GM12891 (cell line): ENCODE measurements around the gene GRP. TPM values are rescaled to one million over a fixed set of nuclear protein-coding genes. Genes with fewer than 3 reads are reported as not detected.

Source experiments
- DNase-seq: peaks from one replicate; pipeline ENCODE4 v3.0.0; 2011; ENCODE audit warnings: low spot score; ENCODE audit not compliant: insufficient read length
- FAIRE-seq: peaks from 2 replicates; lab custom pipeline; 2011; peaks lifted over from hg19 to GRCh38; lab: Jason Lieb, UNC
- PAX5 ChIP-seq: IDR thresholded peaks from 2 replicates; pipeline ENCODE4 v1.6.1; 2011; ENCODE audit warnings: low read length, moderate library complexity, mild to moderate bottlenecking; ENCODE audit not compliant: insufficient read depth, severe bottlenecking
- POLR2A ChIP-seq: IDR thresholded peaks from 2 replicates; pipeline ENCODE4 v1.6.1; 2011; ENCODE audit warnings: low read depth, low read length, control low read depth
- POLR2AphosphoS5 ChIP-seq: IDR thresholded peaks from 2 replicates; pipeline ENCODE4 v1.6.1; 2011; ENCODE audit warnings: low read depth, low read length, control low read depth
- POU2F2 ChIP-seq: IDR thresholded peaks from 2 replicates; pipeline ENCODE4 v1.6.1; 2011; ENCODE audit warnings: low read depth, mild to moderate bottlenecking, control low read depth, low read length, moderate library complexity
- SPI1 ChIP-seq: IDR thresholded peaks from 2 replicates; pipeline ENCODE4 v1.6.1; 2011; ENCODE audit warnings: low read depth, low read length, control low read depth
- TAF1 ChIP-seq: IDR thresholded peaks from 2 replicates; pipeline ENCODE4 v1.6.1; 2011; ENCODE audit warnings: low read depth, low read length, control low read depth
- polyA plus RNA-seq: library from polyadenylated mRNA; unstranded; fragments of >200 nt; gene quantifications from one replicate; pipeline ENCODE4 v1.2.1, GENCODE V29; 2012; ENCODE audit warnings: low read depth, missing spikeins, inconsistent platforms; ENCODE audit not compliant: missing spikeins

Gene GRP
- not detected for polyA plus RNA-seq

- no peak for DNase-seq
- FAIRE-seq: no peak
- no peak for TF ChIP-seq POLR2AphosphoS5
- no peak for TF ChIP-seq PAX5
- TF ChIP-seq POLR2A: no peak
- TF ChIP-seq POU2F2: no peak
- TF ChIP-seq TAF1: no peak
- TF ChIP-seq SPI1: no peak
Measured at GRCh38 chr18:59219672-59220163, at the start of gene GRP. GRP (plus strand) TSS chr18:59220158; CDS start chr18:59220266, 108 bp downstream.

DNA sequence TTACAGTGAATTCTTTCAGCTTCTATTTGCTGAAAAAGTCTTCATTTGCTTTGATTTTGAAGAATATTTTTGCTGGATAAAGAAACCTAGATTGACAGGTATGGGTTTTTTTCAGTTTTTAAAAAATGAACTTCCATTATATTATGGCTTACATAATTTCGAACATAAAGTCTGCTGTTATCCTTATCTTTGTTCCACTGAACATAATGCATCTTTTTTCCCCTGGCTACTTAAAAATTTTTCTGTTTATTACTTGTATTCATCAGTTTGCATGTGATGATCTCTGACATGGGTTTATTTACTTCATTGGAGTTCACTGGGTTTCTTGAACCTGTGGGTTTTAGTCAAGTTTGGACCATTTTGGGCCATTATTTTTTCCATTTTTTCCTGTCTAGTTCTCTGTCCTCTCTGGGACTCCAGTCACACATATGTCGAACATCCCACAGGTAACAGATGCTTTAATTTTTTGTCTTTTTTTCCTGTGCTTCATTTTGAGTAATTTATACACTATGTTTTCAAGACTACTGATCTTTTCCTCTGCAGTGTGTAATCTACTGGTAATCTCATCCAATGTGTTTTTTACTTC, 47.2 kb upstream of the GRP start:
- FAIRE-seq: no peak
- TF ChIP-seq POLR2A (no peak), PAX5 (no peak), TAF1 (no peak), POLR2AphosphoS5 (no peak), POU2F2 (no peak), SPI1 (no peak)
- no peak for DNase-seq

- no peak for FAIRE-seq
- TF ChIP-seq PAX5 (no peak), POU2F2 (no peak), SPI1 (no peak), POLR2A (no peak), POLR2AphosphoS5 (no peak), TAF1 (no peak)
- DNase-seq: no peak
Measured at GRCh38 chr18:59177485-59177884, 42.5 kb upstream of the GRP start.

DNA sequence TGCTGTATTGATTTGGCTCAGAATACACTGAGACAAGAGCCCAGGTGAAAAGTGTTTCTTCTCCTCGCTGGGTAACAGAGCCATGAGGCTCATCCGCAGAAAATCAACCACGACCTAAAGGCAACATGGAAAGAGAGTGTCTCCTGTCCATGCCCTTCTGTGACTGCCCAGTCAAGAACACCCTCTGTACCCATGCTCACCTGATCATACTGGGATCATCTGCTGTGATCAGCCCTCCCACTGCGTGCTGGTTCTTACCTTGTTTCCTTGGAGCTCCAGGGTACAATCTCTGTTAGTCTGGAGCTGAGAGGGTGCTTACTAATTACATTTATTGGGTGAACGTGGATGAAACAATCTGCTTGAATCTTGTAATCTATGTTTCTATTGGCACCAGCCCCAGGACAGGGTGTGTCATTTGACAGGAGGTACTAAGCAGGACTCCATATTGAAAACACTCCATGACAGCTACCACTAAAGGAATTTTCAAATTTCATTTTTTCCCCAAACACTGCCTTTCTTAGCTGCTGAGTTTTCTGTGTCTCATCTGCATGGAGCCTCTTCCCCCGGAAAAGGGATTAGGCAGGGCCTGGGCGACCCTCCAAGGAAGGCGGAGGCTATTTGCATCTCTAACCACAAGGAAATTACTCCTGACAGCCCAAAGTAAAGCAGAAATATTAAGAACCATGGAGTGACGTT, 39.7 kb upstream of the GRP start:
- no peak for FAIRE-seq

DNA sequence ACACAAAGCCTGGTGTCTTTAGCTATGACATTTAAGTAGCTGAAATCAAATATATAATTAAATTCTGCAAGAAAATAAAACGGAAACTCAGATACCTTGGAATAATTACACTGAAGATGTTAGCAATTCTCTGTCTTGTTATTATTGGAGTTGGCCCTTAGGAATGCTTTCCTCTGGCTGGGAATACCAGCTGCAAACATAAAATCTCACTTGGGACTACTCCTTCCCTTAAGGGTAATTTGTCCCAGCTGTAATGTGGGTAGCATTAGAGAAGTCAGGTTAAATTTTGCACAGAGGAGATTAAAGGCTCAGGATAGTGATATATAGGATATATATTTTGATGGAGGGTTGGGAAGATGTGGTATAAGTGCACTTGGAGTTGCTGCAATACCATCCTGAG, 37.3 kb upstream of the GRP start:
- TF ChIP-seq POLR2A: no peak
- no peak for TF ChIP-seq POLR2AphosphoS5
- TF ChIP-seq PAX5: no peak
- TF ChIP-seq SPI1: no peak
- no peak for TF ChIP-seq TAF1
- no peak for TF ChIP-seq POU2F2
- FAIRE-seq (no peak), DNase-seq (no peak)

More for the DNA sequence above, 39.7 kb upstream of the GRP start:
- TF ChIP-seq POU2F2 (no peak), TAF1 (no peak), POLR2A (no peak), POLR2AphosphoS5 (no peak), SPI1 (no peak), PAX5 (no peak)
- no peak for DNase-seq

DNA sequence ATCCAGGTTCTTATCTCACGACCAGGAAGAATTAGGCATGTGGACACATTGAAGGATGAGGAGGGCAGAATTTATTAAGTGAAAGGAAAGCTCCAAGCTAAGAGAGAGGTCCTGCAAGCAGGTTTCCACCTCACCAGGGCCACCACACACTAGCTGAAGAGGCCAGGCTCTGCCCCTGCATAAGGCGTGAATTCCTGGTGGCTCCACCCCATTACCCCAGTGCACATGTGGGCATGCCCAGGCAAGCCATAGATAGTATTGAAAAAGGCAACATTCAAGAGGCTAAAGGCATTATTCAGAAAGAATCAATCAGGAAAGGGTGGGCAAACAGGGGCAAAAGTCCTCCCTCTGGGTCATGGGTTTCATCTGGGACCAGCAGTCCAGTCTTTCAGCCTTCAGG, 30.9 kb upstream of the GRP start:
- no peak for TF ChIP-seq PAX5
- no peak for TF ChIP-seq SPI1
- TF ChIP-seq TAF1: no peak
- TF ChIP-seq POU2F2: no peak
- TF ChIP-seq POLR2AphosphoS5: no peak
- TF ChIP-seq POLR2A: no peak
- no peak for DNase-seq
- FAIRE-seq: no peak

- no peak for DNase-seq
- FAIRE-seq: no peak
Measured at GRCh38 chr18:59189746-59190145, 30.2 kb upstream of the GRP start.

DNA sequence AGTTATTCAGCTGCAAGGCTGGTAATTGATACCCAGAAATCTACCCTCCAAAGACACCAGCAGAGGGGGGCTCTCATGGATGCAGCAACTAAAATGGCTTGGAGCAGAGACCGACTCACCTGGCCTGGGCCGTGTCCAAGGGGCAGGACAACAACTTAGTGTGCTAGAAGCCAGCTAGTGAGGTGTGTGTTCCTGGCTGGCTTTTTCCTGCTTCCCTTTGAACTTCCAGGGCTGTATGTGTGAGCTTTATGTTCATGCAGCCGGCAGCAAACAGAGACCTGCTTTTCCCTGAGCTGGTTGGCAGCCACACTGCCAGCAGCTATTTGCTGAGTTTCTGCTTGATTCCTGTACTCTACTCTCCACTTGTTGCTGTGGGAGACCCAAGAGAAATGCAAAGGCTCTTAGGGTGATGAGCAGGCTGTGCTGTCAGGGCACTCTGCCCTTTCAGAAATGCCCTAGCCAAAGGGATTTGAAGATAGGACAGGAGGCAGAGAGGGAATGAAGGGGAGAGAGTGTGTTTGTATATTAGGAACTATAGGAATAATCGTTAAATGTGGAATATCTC, 23.7 kb upstream of the GRP start:
- DNase-seq: no peak
- FAIRE-seq: no peak
- no peak for TF ChIP-seq PAX5
- TF ChIP-seq POLR2A: no peak
- no peak for TF ChIP-seq POLR2AphosphoS5
- TF ChIP-seq POU2F2: no peak
- TF ChIP-seq SPI1: no peak

More at GRCh38 chr18:59189746-59190145, 30.2 kb upstream of the GRP start:
- TF ChIP-seq SPI1 (no peak), PAX5 (no peak), POU2F2 (no peak), POLR2A (no peak), TAF1 (no peak), POLR2AphosphoS5 (no peak)

DNA sequence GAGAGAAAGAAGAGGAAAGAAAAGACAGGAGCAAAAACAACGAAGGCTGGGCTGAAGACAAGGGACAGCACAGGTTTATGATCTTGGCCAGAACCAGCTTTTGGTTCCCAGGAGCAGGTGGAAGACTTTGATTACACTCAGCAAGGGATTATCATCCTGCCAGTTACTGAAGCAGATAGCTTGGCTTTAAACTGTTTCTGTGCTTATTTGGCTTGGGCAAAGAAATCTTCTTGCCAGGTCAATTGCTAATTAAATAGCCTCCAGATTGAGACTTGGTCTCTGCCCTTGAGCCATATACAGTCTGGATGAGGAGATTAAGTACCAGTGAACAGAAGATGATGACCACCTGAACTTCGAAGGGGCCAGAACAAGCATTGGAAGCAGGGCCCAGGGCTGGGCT, 22.3 kb upstream of the GRP start:
- TF ChIP-seq TAF1 (no peak), POLR2AphosphoS5 (no peak), POU2F2 (no peak), SPI1 (no peak), POLR2A (no peak)
- DNase-seq (no peak), FAIRE-seq (no peak)

DNA sequence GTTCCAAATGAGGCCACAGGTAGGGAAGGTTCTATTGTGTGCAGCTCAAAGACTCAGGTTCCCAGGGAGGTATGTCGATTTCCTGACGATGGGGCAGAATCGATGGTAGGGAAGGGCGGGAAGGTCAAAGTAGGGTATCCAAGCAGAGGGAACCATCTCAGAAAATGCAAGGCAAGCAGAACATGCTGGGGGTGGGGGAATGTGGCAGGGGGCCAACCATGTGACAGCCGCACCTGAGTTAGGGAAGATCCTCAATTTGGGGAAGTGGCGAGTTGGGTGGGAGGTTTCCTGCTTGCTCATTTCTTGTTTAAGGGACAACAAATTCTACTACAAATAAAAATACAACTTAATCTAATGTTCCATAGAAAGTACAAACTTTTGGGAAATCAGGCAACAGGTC, 21.7 kb upstream of the GRP start:
- no peak for FAIRE-seq
- no peak for TF ChIP-seq PAX5
- no peak for TF ChIP-seq POLR2A
- no peak for TF ChIP-seq POLR2AphosphoS5
- TF ChIP-seq TAF1: no peak
- no peak for TF ChIP-seq POU2F2
- peak; percentile 52; the same call in 1 of the 2 replicates for TF ChIP-seq SPI1
- DNase-seq: no peak
